IMR-90 (cell line): ENCODE data around the gene CEP170. TPM values are rescaled to one million over a fixed set of nuclear protein-coding genes. Genes with fewer than 3 reads are reported as not detected.

Source experiments
- ATAC-seq: fragments of 200-7000 bp; cut with Tn5 transposase; 2 replicates; pipeline ENCODE4 v1.9.1; 2020; ENCODE audit warnings: low read depth, mild to moderate bottlenecking, moderate library complexity
- BruUV-seq: library from RNA; stranded (reverse); fragments of 400-500 nt; replicated peaks from 2 replicates; lab custom pipeline; 2021; lab: Mats Ljungman, UMichigan
- CTCF ChIA-PET: fragments of 300-600 bp; formaldehyde crosslinking; extraction: SDS; loops from one replicate; lab custom pipeline; 2021; ENCODE audit warnings: antibody characterized with exemption; lab: Yijun Ruan, JAX
- POLR2A ChIA-PET: fragments of 300-600 bp; sonication (Branson Sonifier 250); formaldehyde crosslinking; loops from one replicate; lab custom pipeline; 2022; ENCODE audit warnings: antibody characterized with exemption; ENCODE audit not compliant: unreplicated experiment; lab: Charles Lee
- DNase-seq: peaks from one replicate; pipeline ENCODE4 v3.0.0; 2013
- H2AFZ ChIP-seq: replicated peaks from 2 replicates; pipeline ENCODE3; 2013; ENCODE audit warnings: low read length, mild to moderate bottlenecking; ENCODE audit not compliant: poor library complexity
- H2AK5ac ChIP-seq: 2 replicates; pipeline ENCODE4 v1.6.1; 2013; ENCODE audit warnings: low read depth, low read length, inconsistent platforms
- H2AK9ac ChIP-seq: replicated peaks from 2 replicates; pipeline ENCODE3; 2013; ENCODE audit warnings: mild to moderate bottlenecking, low read depth, low read length, moderate library complexity; ENCODE audit not compliant: poor library complexity
- H2BK120ac ChIP-seq: 2 replicates; pipeline ENCODE4 v1.6.1; 2013; ENCODE audit warnings: low read depth, low read length, inconsistent platforms
- H2BK15ac ChIP-seq: 3 replicates; pipeline ENCODE4 v1.6.1; 2013; ENCODE audit warnings: low read depth, low read length, inconsistent platforms
- H2BK20ac ChIP-seq: 2 replicates; pipeline ENCODE4 v1.6.1; 2013; ENCODE audit warnings: low read depth, mild to moderate bottlenecking, inconsistent platforms, low read length, moderate library complexity
- H2BK5ac ChIP-seq: 2 replicates; pipeline ENCODE4 v1.6.1; 2013; ENCODE audit warnings: mild to moderate bottlenecking, low read depth, low read length, inconsistent platforms; ENCODE audit not compliant: poor library complexity, severe bottlenecking
- H3K14ac ChIP-seq: replicated peaks from 2 replicates; pipeline ENCODE4 v1.6.1; 2013; ENCODE audit warnings: low read depth, low read length, inconsistent platforms
- H3K18ac ChIP-seq: 2 replicates; pipeline ENCODE4 v1.6.1; 2013; ENCODE audit warnings: low read depth, low read length, control low read depth
- H3K23ac ChIP-seq: 2 replicates; pipeline ENCODE4 v1.6.1; 2013; ENCODE audit warnings: low read depth, low read length, inconsistent platforms
- H3K27ac ChIP-seq: 2 replicates; pipeline ENCODE4 v1.5.1; 2013; ENCODE audit warnings: mild to moderate bottlenecking, control low read depth, low read length; ENCODE audit not compliant: insufficient read depth
- H3K27me3 ChIP-seq: 2 replicates; pipeline ENCODE4 v1.6.1; 2013; ENCODE audit warnings: low read length; ENCODE audit not compliant: control insufficient read depth, insufficient read depth
- H3K36me3 ChIP-seq: 2 replicates; pipeline ENCODE4 v1.6.1; 2013; ENCODE audit warnings: low read length, mixed read lengths; ENCODE audit not compliant: control insufficient read depth, insufficient read depth
- H3K4ac ChIP-seq: 2 replicates; pipeline ENCODE4 v1.6.1; 2013; ENCODE audit warnings: low read depth, low read length, inconsistent platforms
- H3K4me1 ChIP-seq: 2 replicates; pipeline ENCODE4 v1.6.1; 2013; ENCODE audit warnings: low read length, mixed read lengths; ENCODE audit not compliant: control insufficient read depth, insufficient read depth
- H3K4me2 ChIP-seq: 2 replicates; pipeline ENCODE4 v1.6.1; 2013; ENCODE audit warnings: low read depth, mild to moderate bottlenecking, control low read depth, low read length, moderate library complexity
- H3K4me3 ChIP-seq: 2 replicates; pipeline ENCODE4 v1.5.1; 2013; ENCODE audit warnings: low read depth, mild to moderate bottlenecking, control low read depth, low read length, moderate library complexity; ENCODE audit not compliant: insufficient read depth
- H3K56ac ChIP-seq: 2 replicates; pipeline ENCODE4 v1.6.1; 2013; ENCODE audit warnings: low read length, inconsistent platforms; ENCODE audit not compliant: insufficient read depth; ENCODE audit errors: extremely low read depth
- H3K79me1 ChIP-seq, 2 experiments: 2 replicates each; pipeline ENCODE4 v1.6.1; 2013; ENCODE audit warnings: low read length in 2 of 2, inconsistent platforms in 1 of 2, low read depth in 1 of 2
- H3K9ac ChIP-seq: 2 replicates; pipeline ENCODE4 v1.6.1; 2013; ENCODE audit warnings: low read depth, low read length, control low read depth
- H3K9me1 ChIP-seq: 2 replicates; pipeline ENCODE4 v1.6.1; 2013; ENCODE audit warnings: low read length, inconsistent platforms; ENCODE audit not compliant: insufficient read depth
- H3K9me3 ChIP-seq: 2 replicates; pipeline ENCODE4 v1.6.1; 2013; ENCODE audit warnings: low read length; ENCODE audit not compliant: control insufficient read depth, insufficient read depth
- H4K20me1 ChIP-seq: 2 replicates; pipeline ENCODE4 v1.6.1; 2013; ENCODE audit warnings: low read length, inconsistent platforms; ENCODE audit not compliant: insufficient read depth
- H4K5ac ChIP-seq: 2 replicates; pipeline ENCODE4 v1.6.1; 2013; ENCODE audit warnings: mild to moderate bottlenecking, low read depth, low read length, control low read depth
- H4K8ac ChIP-seq, 2 experiments: 2 replicates each; pipeline ENCODE4 v1.6.1; 2013; ENCODE audit warnings: low read depth in 2 of 2, low read length in 2 of 2, control low read depth in 1 of 2, inconsistent platforms in 1 of 2
- H4K91ac ChIP-seq: 2 replicates; pipeline ENCODE4 v1.6.1; 2013; ENCODE audit warnings: low read depth, low read length, inconsistent platforms; ENCODE audit not compliant: insufficient read depth
- BHLHE40 ChIP-seq: fragments of 150-350 bp; IDR thresholded peaks from 2 replicates; pipeline ENCODE4 v1.6.1; 2016; ENCODE audit warnings: mild to moderate bottlenecking, low read depth, low read length
- CEBPB ChIP-seq: IDR thresholded peaks from 2 replicates; pipeline ENCODE4 v1.6.1; 2012; ENCODE audit warnings: low read depth, low read length, improper control_type of control experiment
- ELK1 ChIP-seq: fragments of 150-350 bp; IDR thresholded peaks from 2 replicates; pipeline ENCODE4 v1.6.1; 2016; ENCODE audit warnings: low read depth, mild to moderate bottlenecking, low read length, moderate library complexity, borderline replicate concordance
- MAZ ChIP-seq: IDR thresholded peaks from 2 replicates; pipeline ENCODE4 v1.6.1; 2012; ENCODE audit warnings: low read depth, mild to moderate bottlenecking, low read length, improper control_type of control experiment, moderate library complexity, borderline replicate concordance
- MXI1 ChIP-seq: IDR thresholded peaks from 2 replicates; pipeline ENCODE4 v1.6.1; 2012; ENCODE audit warnings: low read depth, mild to moderate bottlenecking, low read length, moderate library complexity, borderline replicate concordance
- POLR2A ChIP-seq: IDR thresholded peaks from 2 replicates; pipeline ENCODE4 v1.6.1; 2012; ENCODE audit warnings: mild to moderate bottlenecking, low read depth, low read length
- SMC3 ChIP-seq: fragments of 150-350 bp; IDR thresholded peaks from 2 replicates; pipeline ENCODE4 v1.6.1; 2016; ENCODE audit warnings: low read depth, mild to moderate bottlenecking, antibody characterized with exemption, low read length, moderate library complexity
- WGBS, 2 experiments: methylation state at CpG; one replicate each; pipeline versions ENCODE4 v1.1.5 to v1.1.7; 2013; ENCODE audit warnings: missing lambda C conversion rate in 2 of 2; ENCODE audit not compliant: insufficient read length in 1 of 2; ENCODE audit errors: extremely low coverage in 2 of 2; 5-methylcytosine and 5-hydroxymethylcytosine counted together
- dilution Hi-C: fragments of 300-500 bp; cut with HindIII; formaldehyde crosslinking; loops from one replicate; pipeline ENCODE4 v1.14.3; 2018; ENCODE audit warnings: low sequenced_read_pairs; ENCODE audit not compliant: unreplicated experiment
- in situ Hi-C: fragments of 300-500 bp; cut with MboI; formaldehyde crosslinking; loops from 3 replicates; pipeline ENCODE4 v1.14.3; 2019; ENCODE audit warnings: low sequenced_read_pairs, inconsistent platforms, mixed read lengths
- intact Hi-C: fragments of 100-400 bp; cut with micrococcal nuclease; formaldehyde crosslinking; loops from 2 replicates; pipeline ENCODE4 v1.10.0; 2022
- polyA plus RNA-seq, 3 experiments: library from polyadenylated mRNA; depleted of rRNA; stranded (reverse); fragments of >200 nt; gene quantifications; 2 replicates each; pipeline ENCODE4 v1.2.3, GENCODE V29; 2012; ENCODE audit warnings: low replicate concordance in 1 of 3
- total RNA-seq: library from RNA; depleted of rRNA; stranded (reverse); fragments of >200 nt; gene quantifications from 2 replicates; pipeline ENCODE4 v1.2.3, GENCODE V29; 2012
- TF ChIP-seq, protein P1 (sequence below): fragments of 150-350 bp; IDR thresholded peaks from 2 replicates; pipeline ENCODE4 v1.6.1; 2017; ENCODE audit warnings: mild to moderate bottlenecking, antibody characterized with exemption, low read length, low read depth

The CEP170 gene
- total and polyA plus RNA-seq, 2 of the 4 experiments (the other 2 are of a cell fraction), result 65.8 to 151 TPM

GRCh38 chr1:243216741-243217140 lies 38.3 kb downstream of the CEP170 start:
- no CpG with 5 or more reads among the region's 2 CpGs for WGBS, 2 experiments
- CTCF ChIA-PET, result interaction anchor here (0.7 kb wide), 1 partner anchor 947 kb away, joined by 5 read pairs; no protein-coding TSS in a partner anchor

More at GRCh38 chr1:243216741-243217140, 38.3 kb downstream of the CEP170 start:
- H2AK9ac ChIP-seq, result no peak overlapping the region
- no peak overlapping the region for H4K91ac ChIP-seq
- no peaks in the 10 kb centered on the region for H3K9me1 ChIP-seq
- in situ Hi-C loops, result no loop called here
- no peak overlapping the region for H3K18ac ChIP-seq
- no peak overlapping the region for H3K4me2 ChIP-seq
- peaks cover 16% of the 10 kb centered on the region for H3K36me3 ChIP-seq
- no peak overlapping the region for H4K8ac ChIP-seq
- H2BK20ac ChIP-seq, result no peak overlapping the region
- peaks cover 7% of the 10 kb centered on the region for H4K20me1 ChIP-seq
- H3K4ac ChIP-seq, result no peak overlapping the region
- H2BK120ac ChIP-seq, result no peak overlapping the region
- dilution Hi-C loops, result no loop called here
- peak; percentile 34 for DNase-seq
- H3K9me3 ChIP-seq, result no peaks in the 10 kb centered on the region
- H2BK5ac ChIP-seq, result no peak overlapping the region
- TF ChIP-seq ELK1 (no peak), CEBPB (peak; percentile 57; the same call in 1 of the 2 replicates), BHLHE40 (no peak), MXI1 (no peak), SMC3 (no peak), MAZ (no peak), POLR2A (no peak)
- TF ChIP-seq, protein P1, sequence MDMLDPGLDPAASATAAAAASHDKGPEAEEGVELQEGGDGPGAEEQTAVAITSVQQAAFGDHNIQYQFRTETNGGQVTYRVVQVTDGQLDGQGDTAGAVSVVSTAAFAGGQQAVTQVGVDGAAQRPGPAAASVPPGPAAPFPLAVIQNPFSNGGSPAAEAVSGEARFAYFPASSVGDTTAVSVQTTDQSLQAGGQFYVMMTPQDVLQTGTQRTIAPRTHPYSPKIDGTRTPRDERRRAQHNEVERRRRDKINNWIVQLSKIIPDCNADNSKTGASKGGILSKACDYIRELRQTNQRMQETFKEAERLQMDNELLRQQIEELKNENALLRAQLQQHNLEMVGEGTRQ, result no peak
- H4K5ac ChIP-seq, result no peak overlapping the region
- no peak overlapping the region for H2AK5ac ChIP-seq
- H3K79me1 ChIP-seq, result peaks cover 3 to 21% of the 10 kb centered on the region in 2 experiments
- no peak overlapping the region for H3K9ac ChIP-seq
- no peak for ATAC-seq
- H3K23ac ChIP-seq, result no peak overlapping the region
- POLR2A ChIA-PET, result no interaction called here
- H2BK15ac ChIP-seq, result no peak overlapping the region
- no TSS peak for BruUV-seq
- H3K14ac ChIP-seq, result no peak overlapping the region
- intact Hi-C loops, result loop anchor here (5.0 kb wide), 1 partner anchor 36 kb away; no protein-coding TSS in a partner anchor
- no peak overlapping the region for H2AFZ ChIP-seq
- H3K27me3 ChIP-seq, result no peaks in the 10 kb centered on the region
- H3K4me3 ChIP-seq, result no peak overlapping the region
- H3K27ac ChIP-seq, result no peak overlapping the region
- peaks cover 8% of the 10 kb centered on the region for H3K4me1 ChIP-seq
- no peak overlapping the region for H3K56ac ChIP-seq
